Body of pancreas (tissue), 4 donors: ENCODE measurements around the gene TCF12. TPM values are rescaled to one million over a fixed set of nuclear protein-coding genes. Genes with fewer than 3 reads are reported as not detected.

Source experiments
- ATAC-seq: fragments of 150-250 bp; one replicate; pipeline ENCODE4 v1.9.1; 2016
- DNase-seq, 4 donors: peaks; one replicate each; pipeline ENCODE4 v3.0.0-alpha.2; 2019
- H3K27ac ChIP-seq, 4 donors: fragments of 200-600 bp; sonication (generic); 1 replicate in 3 of 4; 2 replicates in 1 of 4; pipeline versions ENCODE4 v1.5.1 to v1.6.1; 2016 to 2019; ENCODE audit warnings: mild to moderate bottlenecking in 1 of 4, mixed read lengths in 1 of 4, moderate library complexity in 1 of 4
- H3K27me3 ChIP-seq, 2 donors: fragments of 200-600 bp; sonication (generic); one replicate each; pipeline ENCODE4 v1.6.0; 2016; ENCODE audit warnings: mild to moderate bottlenecking in 1 of 2
- H3K36me3 ChIP-seq, 2 donors: fragments of 200-600 bp; sonication (generic); replicated peaks in 1 of 2; 2 replicates each; pipeline ENCODE4 v1.5.1; 2016; ENCODE audit warnings: low read depth in 2 of 2; ENCODE audit not compliant: insufficient read depth in 1 of 2
- H3K4me1 ChIP-seq: fragments of 200-600 bp; sonication (generic); one replicate; pipeline ENCODE4 v1.6.0; 2016
- H3K4me3 ChIP-seq, 2 donors: fragments of 200-600 bp; sonication (generic); 1 replicate in 1 of 2; 2 replicates in 1 of 2; pipeline ENCODE4 v1.5.1; 2016 to 2019
- H3K9me3 ChIP-seq, 3 donors: fragments of 200-600 bp; sonication (generic); 1 replicate in 2 of 3; 2 replicates in 1 of 3; pipeline ENCODE4 v1.5.1; 2016
- CTCF ChIP-seq, 7 experiments: fragments of 450-650 bp in 4 of 7; fragments of 200-600 bp in 3 of 7; sonication (generic) in 3 of 7; IDR thresholded peaks; one replicate each; pipeline ENCODE4 v1.5.1; 2016 to 2019; ENCODE audit warnings: antibody characterized with exemption in 7 of 7
- POLR2A ChIP-seq, 3 donors: fragments of 450-650 bp; IDR thresholded peaks; one replicate each; pipeline ENCODE4 v1.6.1; 2016; ENCODE audit warnings: antibody characterized with exemption in 3 of 3, mild to moderate bottlenecking in 2 of 3
- WGBS, 2 donors: methylation state at CpG; one replicate each; pipeline ENCODE4 v1.1.5; 2017; 5-methylcytosine and 5-hydroxymethylcytosine counted together
- intact Hi-C: fragments of 100-400 bp; cut with DNase I; formaldehyde crosslinking; loops from one replicate; pipeline ENCODE4 v1.15.1; 2023
- total RNA-seq, 2 donors: library from RNA; depleted of rRNA; stranded (reverse); fragments of >200 nt; gene quantifications; one replicate each; pipeline ENCODE4 v1.1.0, GENCODE V29; 2016

TCF12 gene
- total RNA-seq, 2 donors from 2014 or later = 27.2 to 49.4 TPM

- no peaks in the 10 kb centered on the region for H3K36me3 ChIP-seq
- DNase-seq (no peak), ATAC-seq (no peak)
- intact Hi-C loops = no loop called here
- no peak for TF ChIP-seq CTCF (IDR thresholded peaks at IDR 0.05)
- TF ChIP-seq POLR2A (IDR thresholded peaks at IDR 0.05) = no peak
- H3K27me3 ChIP-seq = no peaks in the 10 kb centered on the region
- no peak overlapping the region for H3K27ac ChIP-seq
- H3K9me3 ChIP-seq = no peaks in the 10 kb centered on the region
- WGBS, 2 donors = 94 to 96% methylated on average over 6 of the region's 6 CpGs
- H3K4me1 ChIP-seq = no peaks in the 10 kb centered on the region
- H3K4me3 ChIP-seq = no peak overlapping the region
These were observed 171.5 kb downstream of the TCF12 start for GRCh38 chr15:57089815-57090495.

- H3K27ac ChIP-seq = no peak overlapping the region
- H3K4me1 ChIP-seq = no peaks in the 10 kb centered on the region
- no peaks in the 10 kb centered on the region for H3K27me3 ChIP-seq
- DNase-seq (no peak), ATAC-seq (no peak)
- H3K9me3 ChIP-seq = no peaks in the 10 kb centered on the region
- no peak for TF ChIP-seq CTCF (IDR thresholded peaks at IDR 0.05)
- TF ChIP-seq POLR2A (IDR thresholded peaks at IDR 0.05) = no peak
- no peak overlapping the region for H3K4me3 ChIP-seq
- intact Hi-C loops = no loop called here
- no peaks in the 10 kb centered on the region for H3K36me3 ChIP-seq
- 63 to 69% methylated on average over 4 of the region's 4 CpGs for WGBS, 2 donors
These were observed 172.0 kb downstream of the TCF12 start for GRCh38 chr15:57090496-57090859.

- no peak for ATAC-seq
- 95 to 96% methylated on average over 2 of the region's 2 CpGs for WGBS, 2 donors
These were observed 173.2 kb downstream of the TCF12 start for GRCh38 chr15:57091636-57092035.

GRCh38 chr15:57092252-57092651 is 173.8 kb downstream of the TCF12 start:
- Histone ChIP-seq H3K4me3 (no peak overlapping the region), H3K4me1 (no peaks in the 10 kb centered on the region), H3K27me3 (no peaks in the 10 kb centered on the region), H3K9me3 (no peaks in the 10 kb centered on the region), H3K36me3 (no peaks in the 10 kb centered on the region), H3K27ac (no peak overlapping the region)
- ATAC-seq (no peak), DNase-seq (no peak)
- intact Hi-C loops = no loop called here
- TF ChIP-seq CTCF (IDR thresholded peaks at IDR 0.05) (no peak), POLR2A (IDR thresholded peaks at IDR 0.05) (no peak)

More at GRCh38 chr15:57091636-57092035, 173.2 kb downstream of the TCF12 start:
- Histone ChIP-seq H3K36me3 (no peaks in the 10 kb centered on the region), H3K27me3 (no peaks in the 10 kb centered on the region), H3K9me3 (no peaks in the 10 kb centered on the region), H3K4me3 (no peak overlapping the region), H3K27ac (no peak overlapping the region), H3K4me1 (no peaks in the 10 kb centered on the region)
- DNase-seq = no peak
- TF ChIP-seq POLR2A (IDR thresholded peaks at IDR 0.05) (no peak), CTCF (IDR thresholded peaks at IDR 0.05) (no peak)
- intact Hi-C loops = no loop called here
